Measurements from ENCODE around the gene IP6K2.
A peak's percentile ranks its signal among the peaks of the same experiment; 100 is the strongest.

The IP6K2 gene

GRCh38 chr3:48655063-48655462 is 62.0 kb downstream of the IP6K2 start:
- Histone ChIP-seq H3K9me2 (ENCODE audit: low read depth, low read length) (no peaks in the 10 kb centered on the region), H3K36me3 (ENCODE audit: insufficient read depth, low read length) (no peaks in the 10 kb centered on the region), H3K9me3 (ENCODE audit: low read length) (no peaks in the 10 kb centered on the region), H3K4me1 (ENCODE audit: insufficient read depth, low read length, severe bottlenecking) (peaks cover 16% of the 10 kb centered on the region), H3K4me3 (ENCODE audit: low read depth, low read length, poor library complexity, severe bottlenecking) (peak overlapping the region; percentile 59), H2AFZ (ENCODE audit: low read length) (no peak overlapping the region), H4K20me1 (ENCODE audit: insufficient read depth, low read length) (no peaks in the 10 kb centered on the region), H3K4me2 (ENCODE audit: low read length) (peak overlapping the region; percentile 60), H3F3A (ENCODE audit: insufficient read depth, low read length) (no peaks in the 10 kb centered on the region), H3K79me2 (ENCODE audit: insufficient read depth, low read length) (no peaks in the 10 kb centered on the region), H3K27ac (ENCODE audit: low read depth, low read length, poor library complexity, severe bottlenecking) (peak overlapping the region; percentile 22), H3K27me3 (ENCODE audit: insufficient read depth, low read length) (no peaks in the 10 kb centered on the region), H3K9ac (ENCODE audit: low read length) (peak overlapping the region; percentile 56; the same call in 1 of the 2 replicates)
- TF ChIP-seq EZH2 (IDR thresholded peaks at IDR 0.05; ENCODE audit: borderline replicate concordance, low read length) (no peak), CTCF (IDR thresholded peaks at IDR 0.05; ENCODE audit: low read length) (no peak)

GRCh38 chr3:48652923-48653715 is 63.9 kb downstream of the IP6K2 start:
- no peak overlapping the region for H2AFZ ChIP-seq (ENCODE audit: low read length)
- peaks cover 16% of the 10 kb centered on the region for H3K4me1 ChIP-seq (ENCODE audit: insufficient read depth, low read length, severe bottlenecking)
- no peaks in the 10 kb centered on the region for H3F3A ChIP-seq (ENCODE audit: insufficient read depth, low read length)
- no peaks in the 10 kb centered on the region for H3K9me3 ChIP-seq (ENCODE audit: low read length)
- no peaks in the 10 kb centered on the region for H3K36me3 ChIP-seq (ENCODE audit: insufficient read depth, low read length)
- H4K20me1 ChIP-seq (ENCODE audit: insufficient read depth, low read length) = no peaks in the 10 kb centered on the region
- no peaks in the 10 kb centered on the region for H3K9me2 ChIP-seq (ENCODE audit: low read depth, low read length)
- no peak overlapping the region for H3K4me2 ChIP-seq (ENCODE audit: low read length)
- no peak overlapping the region for H3K27ac ChIP-seq (ENCODE audit: low read depth, low read length, poor library complexity, severe bottlenecking)
- no peak overlapping the region for H3K4me3 ChIP-seq (ENCODE audit: low read depth, low read length, poor library complexity, severe bottlenecking)
- no peak overlapping the region for H3K9ac ChIP-seq (ENCODE audit: low read length)
- H3K79me2 ChIP-seq (ENCODE audit: insufficient read depth, low read length) = no peaks in the 10 kb centered on the region
- TF ChIP-seq CTCF (IDR thresholded peaks at IDR 0.05; ENCODE audit: low read length) = no peak
- TF ChIP-seq EZH2 (IDR thresholded peaks at IDR 0.05; ENCODE audit: borderline replicate concordance, low read length) = no peak
- H3K27me3 ChIP-seq (ENCODE audit: insufficient read depth, low read length) = no peaks in the 10 kb centered on the region

- Histone ChIP-seq H3K4me3 (ENCODE audit: low read depth, low read length, poor library complexity, severe bottlenecking) (no peak overlapping the region), H4K20me1 (ENCODE audit: insufficient read depth, low read length) (no peaks in the 10 kb centered on the region), H3K79me2 (ENCODE audit: insufficient read depth, low read length) (no peaks in the 10 kb centered on the region), H3K9me2 (ENCODE audit: low read depth, low read length) (no peaks in the 10 kb centered on the region), H3K36me3 (ENCODE audit: insufficient read depth, low read length) (no peaks in the 10 kb centered on the region), H3K27ac (ENCODE audit: low read depth, low read length, poor library complexity, severe bottlenecking) (no peak overlapping the region), H3K9ac (ENCODE audit: low read length) (no peak overlapping the region), H3K4me2 (ENCODE audit: low read length) (no peak overlapping the region), H3F3A (ENCODE audit: insufficient read depth, low read length) (no peaks in the 10 kb centered on the region), H3K27me3 (ENCODE audit: insufficient read depth, low read length) (no peaks in the 10 kb centered on the region), H3K4me1 (ENCODE audit: insufficient read depth, low read length, severe bottlenecking) (peaks cover 11% of the 10 kb centered on the region), H3K9me3 (ENCODE audit: low read length) (no peaks in the 10 kb centered on the region), H2AFZ (ENCODE audit: low read length) (no peak overlapping the region)
- TF ChIP-seq EZH2 (IDR thresholded peaks at IDR 0.05; ENCODE audit: borderline replicate concordance, low read length) (no peak), CTCF (IDR thresholded peaks at IDR 0.05; ENCODE audit: low read length) (no peak)
These were observed 65.2 kb downstream of the IP6K2 start for GRCh38 chr3:48651771-48652170.
